Body of pancreas (tissue), 4 donors: ENCODE data around the gene ARL2BP.

Experiments used
- CTCF ChIP-seq, 7 experiments: fragments of 450-650 bp in 4 of 7; fragments of 200-600 bp in 3 of 7; sonication (generic) in 3 of 7; IDR thresholded peaks; one replicate each; pipeline ENCODE4 v1.5.1; 2016 to 2019; ENCODE audit warnings: antibody characterized with exemption in 7 of 7
- POLR2A ChIP-seq, 3 donors: fragments of 450-650 bp; IDR thresholded peaks; one replicate each; pipeline ENCODE4 v1.6.1; 2016; ENCODE audit warnings: antibody characterized with exemption in 3 of 3, mild to moderate bottlenecking in 2 of 3

GRCh38 chr16:57238682-57239081 lies 6.4 kb upstream of the ARL2BP start:
- no peak for TF ChIP-seq CTCF (IDR thresholded peaks at IDR 0.05)
- no peak for TF ChIP-seq POLR2A (IDR thresholded peaks at IDR 0.05)
